GM13976 (cell line): ENCODE results near the gene ITGA11.

Experiments used
- DNase-seq: peaks from one replicate; pipeline ENCODE4 v3.0.0; 2012; ENCODE audit warnings: low spot score
- CTCF ChIP-seq: IDR thresholded peaks from 2 replicates; pipeline ENCODE4 v1.5.1; 2012; ENCODE audit warnings: borderline replicate concordance, mild to moderate bottlenecking; ENCODE audit not compliant: insufficient read depth; ENCODE audit errors: extremely low read depth, missing control alignments, control extremely low read depth
- in situ Hi-C: fragments of 300-500 bp; cut with MboI; formaldehyde crosslinking; loops from one replicate; pipeline ENCODE4 v1.12.0; 2022; ENCODE audit warnings: low sequenced_read_pairs, mixed read lengths, inconsistent platforms; ENCODE audit not compliant: unreplicated experiment

Gene ITGA11

GRCh38 chr15:68389041-68389930 is 42.7 kb downstream of the ITGA11 start:
- DNase-seq, result no peak
- in situ Hi-C loops, result no loop called here
- no peak for TF ChIP-seq CTCF

GRCh38 chr15:68387381-68388143 is 44.4 kb downstream of the ITGA11 start:
- no peak for DNase-seq
- in situ Hi-C loops, result no loop called here
- TF ChIP-seq CTCF, result no peak

- in situ Hi-C loops, result no loop called here
- TF ChIP-seq CTCF, result no peak
Observed at GRCh38 chr15:68386587-68387288, 45.2 kb downstream of the ITGA11 start.

GRCh38 chr15:68385671-68386586 is 46.0 kb downstream of the ITGA11 start:
- no peak for TF ChIP-seq CTCF
- DNase-seq, result no peak
- in situ Hi-C loops, result no loop called here

More at GRCh38 chr15:68386587-68387288, 45.2 kb downstream of the ITGA11 start:
- DNase-seq, result no peak

- no peak for TF ChIP-seq CTCF
- no peak for DNase-seq
- in situ Hi-C loops, result no loop called here
Observed at GRCh38 chr15:68385240-68385561, 46.8 kb downstream of the ITGA11 start.

GRCh38 chr15:68384451-68385239 is 47.3 kb downstream of the ITGA11 start:
- DNase-seq, result no peak
- in situ Hi-C loops, result no loop called here
- no peak for TF ChIP-seq CTCF
